ENCODE results near the gene SLC2A8.

Gene SLC2A8

DNA sequence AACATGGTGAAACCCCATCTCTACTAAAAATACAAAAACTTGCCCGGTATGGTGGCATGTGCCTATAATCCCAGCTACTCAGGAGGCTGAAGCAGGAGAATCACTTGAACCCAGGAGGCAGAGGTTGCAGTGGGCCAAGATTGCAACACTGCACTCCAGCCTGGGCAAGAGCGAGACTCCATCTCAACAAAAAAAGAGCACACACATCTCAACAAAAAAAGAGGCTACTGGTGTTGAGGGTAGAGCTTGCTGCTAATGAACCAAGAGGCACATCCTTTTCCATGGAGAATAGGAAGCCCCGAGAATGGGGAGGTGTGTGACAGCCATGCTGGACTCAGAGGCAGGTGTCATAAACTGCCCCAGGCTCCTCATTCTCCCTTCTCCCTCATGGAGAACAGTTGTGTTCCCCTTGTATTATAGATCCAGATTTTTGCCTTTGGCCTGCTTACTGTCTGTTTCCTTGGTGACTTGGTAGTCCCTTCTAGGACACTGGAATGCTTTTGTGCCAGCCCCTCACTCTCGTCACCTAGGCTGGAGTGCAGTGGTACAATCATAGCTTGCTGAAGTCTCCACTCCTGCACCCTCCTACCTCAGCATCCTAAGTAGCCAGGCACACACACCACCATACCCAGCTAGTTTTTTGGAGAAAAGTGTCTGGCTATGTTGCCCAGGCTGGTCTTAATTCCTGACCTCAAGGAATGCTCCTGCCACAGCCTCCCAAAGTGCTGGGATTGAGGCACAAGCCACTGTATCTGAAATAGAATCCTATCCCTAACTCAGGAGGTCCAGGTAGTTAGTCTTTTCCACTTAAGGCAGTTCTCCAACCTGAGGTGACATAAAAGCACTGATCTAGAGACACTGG lies 49.1 kb downstream of the SLC2A8 start:
- H3K9me3 ChIP-seq (replicated peaks; ENCODE audit: insufficient read depth, low read length) = no peaks in the 10 kb centered on the region
- peaks cover 21% of the 10 kb centered on the region for H3K36me3 ChIP-seq (replicated peaks; ENCODE audit: insufficient read depth, low read length)
- peaks cover 71% of the 10 kb centered on the region for H3F3A ChIP-seq (ENCODE audit: insufficient read depth, low read length)
- DNase-seq = no peak
- no peak overlapping the region for H2AFZ ChIP-seq (ENCODE audit: low read length)
- H4K20me1 ChIP-seq (ENCODE audit: insufficient read depth, low read length) = peaks cover 39% of the 10 kb centered on the region
- H3K4me1 ChIP-seq (ENCODE audit: low read length) = peaks cover 8% of the 10 kb centered on the region
- H3K4me2 ChIP-seq (ENCODE audit: low read depth, low read length) = no peak overlapping the region
- no peaks in the 10 kb centered on the region for H3K27me3 ChIP-seq (replicated peaks; ENCODE audit: insufficient read depth, low read length)
- TF ChIP-seq EZH2 (optimal IDR thresholded peaks at IDR 0.05; ENCODE audit: low read depth, low read length) (no peak), CTCF (IDR thresholded peaks at IDR 0.05; ENCODE audit: low read length) (no peak), EZH2phosphoT487 (IDR thresholded peaks at IDR 0.05; ENCODE audit: low read length) (no peak)
- H3K9me2 ChIP-seq (replicated peaks; ENCODE audit: insufficient read depth, low read length) = no peaks in the 10 kb centered on the region
- H3K79me2 ChIP-seq (ENCODE audit: low read length) = peaks cover 36% of the 10 kb centered on the region
- no peak overlapping the region; the same call in 1 of the 2 replicates for H3K27ac ChIP-seq (ENCODE audit: low read length)
- no peak overlapping the region for H3K4me3 ChIP-seq (ENCODE audit: low read length)
- H3K9ac ChIP-seq (ENCODE audit: low read length) = no peak overlapping the region

DNA sequence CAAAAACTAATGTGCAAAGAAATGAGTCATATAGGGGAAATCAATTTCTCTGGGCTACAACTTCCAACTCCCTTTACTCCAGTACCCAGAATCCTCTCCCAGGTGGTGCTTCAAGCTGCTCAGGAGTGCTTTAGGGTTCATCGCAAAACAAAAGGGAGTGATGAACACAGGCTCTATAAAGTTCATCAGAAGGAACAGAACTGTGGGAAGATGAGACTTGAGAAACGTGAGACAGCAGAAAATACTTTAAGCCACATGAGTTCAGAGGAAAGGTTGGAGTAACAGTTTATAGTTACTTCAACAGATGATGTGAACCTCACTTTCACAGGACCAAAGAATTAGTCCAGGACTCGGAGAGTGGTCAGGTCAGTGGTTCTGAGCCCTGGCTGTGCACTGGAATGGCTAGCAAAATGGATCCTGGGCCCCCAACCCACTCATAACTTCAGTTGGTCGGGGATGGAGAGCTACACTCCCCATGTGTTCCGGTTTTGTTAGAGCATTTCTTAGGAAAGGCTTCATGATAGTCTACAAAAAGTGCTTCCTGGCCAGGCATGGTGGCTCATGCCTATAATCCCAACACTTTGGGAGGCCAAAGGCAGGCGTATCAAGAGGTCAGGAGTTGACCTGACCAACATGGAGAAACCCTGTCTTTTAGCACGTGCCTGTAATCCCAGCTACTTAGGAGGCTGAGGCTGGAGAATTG lies 49.9 kb downstream of the SLC2A8 start:
- peaks cover 72% of the 10 kb centered on the region for H3F3A ChIP-seq (ENCODE audit: insufficient read depth, low read length)

GRCh38 chr9:127447416-127448111 lies 50.6 kb downstream of the SLC2A8 start:
- Histone ChIP-seq H3K27ac (ENCODE audit: low read length) (peak overlapping the region; percentile 83; the same call in 1 of the 2 replicates), H3K36me3 (replicated peaks; ENCODE audit: insufficient read depth, low read length) (peaks cover 21% of the 10 kb centered on the region), H4K20me1 (ENCODE audit: insufficient read depth, low read length) (peaks cover 39% of the 10 kb centered on the region)

More for the DNA sequence above, 49.9 kb downstream of the SLC2A8 start:
- Histone ChIP-seq H3K4me1 (ENCODE audit: low read length) (peaks cover 8% of the 10 kb centered on the region), H4K20me1 (ENCODE audit: insufficient read depth, low read length) (peaks cover 39% of the 10 kb centered on the region), H3K9me2 (replicated peaks; ENCODE audit: insufficient read depth, low read length) (no peaks in the 10 kb centered on the region), H3K27ac (ENCODE audit: low read length) (no peak overlapping the region), H3K9me3 (replicated peaks; ENCODE audit: insufficient read depth, low read length) (no peaks in the 10 kb centered on the region), H3K36me3 (replicated peaks; ENCODE audit: insufficient read depth, low read length) (peaks cover 21% of the 10 kb centered on the region), H2AFZ (ENCODE audit: low read length) (no peak overlapping the region), H3K27me3 (replicated peaks; ENCODE audit: insufficient read depth, low read length) (no peaks in the 10 kb centered on the region), H3K4me2 (ENCODE audit: low read depth, low read length) (no peak overlapping the region), H3K9ac (ENCODE audit: low read length) (no peak overlapping the region), H3K79me2 (ENCODE audit: low read length) (peaks cover 42% of the 10 kb centered on the region), H3K4me3 (ENCODE audit: low read length) (no peak overlapping the region)
- no peak for DNase-seq
- no peak for TF ChIP-seq EZH2 (optimal IDR thresholded peaks at IDR 0.05; ENCODE audit: low read depth, low read length)
- no peak for TF ChIP-seq CTCF (IDR thresholded peaks at IDR 0.05; ENCODE audit: low read length)
- TF ChIP-seq EZH2phosphoT487 (IDR thresholded peaks at IDR 0.05; ENCODE audit: low read length) = no peak

More at GRCh38 chr9:127447416-127448111, 50.6 kb downstream of the SLC2A8 start:
- no peaks in the 10 kb centered on the region for H3K9me3 ChIP-seq (replicated peaks; ENCODE audit: insufficient read depth, low read length)
- peaks cover 72% of the 10 kb centered on the region for H3F3A ChIP-seq (ENCODE audit: insufficient read depth, low read length)
- no peak overlapping the region for H3K9ac ChIP-seq (ENCODE audit: low read length)
- TF ChIP-seq CTCF (IDR thresholded peaks at IDR 0.05; ENCODE audit: low read length) = no peak
- no peak for TF ChIP-seq EZH2 (optimal IDR thresholded peaks at IDR 0.05; ENCODE audit: low read depth, low read length)
- no peak for TF ChIP-seq EZH2phosphoT487 (IDR thresholded peaks at IDR 0.05; ENCODE audit: low read length)
- H2AFZ ChIP-seq (ENCODE audit: low read length) = no peak overlapping the region
- H3K79me2 ChIP-seq (ENCODE audit: low read length) = peaks cover 47% of the 10 kb centered on the region
- no peak overlapping the region for H3K4me3 ChIP-seq (ENCODE audit: low read length)
- peaks cover 11% of the 10 kb centered on the region for H3K4me1 ChIP-seq (ENCODE audit: low read length)
- H3K27me3 ChIP-seq (replicated peaks; ENCODE audit: insufficient read depth, low read length) = no peaks in the 10 kb centered on the region
- no peak for DNase-seq
- no peak overlapping the region for H3K4me2 ChIP-seq (ENCODE audit: low read depth, low read length)
- no peaks in the 10 kb centered on the region for H3K9me2 ChIP-seq (replicated peaks; ENCODE audit: insufficient read depth, low read length)

Data from MM.1S (cell line).